Activated naive CD4-positive, alpha-beta T cell treated with anti-CD3 and anti-CD28 coated beads, Interleukin-2, amount 50 U/mL, for 16 hours (primary cell): ENCODE data around the gene PPP1R13B.

Experiments
- DNase-seq: peaks from one replicate; pipeline ENCODE4 v3.0.0-alpha.2; 2020

Gene PPP1R13B

GRCh38 chr14:103880348-103881267 is 33.2 kb upstream of the PPP1R13B start:
- no peak for DNase-seq

GRCh38 chr14:103879570-103880347 is 32.4 kb upstream of the PPP1R13B start:
- DNase-seq, result no peak

- DNase-seq, result no peak
Observed at GRCh38 chr14:103879118-103879569, 31.8 kb upstream of the PPP1R13B start.

GRCh38 chr14:103878180-103878579 is 30.8 kb upstream of the PPP1R13B start:
- DNase-seq, result no peak

GRCh38 chr14:103875010-103875409 is 27.6 kb upstream of the PPP1R13B start:
- no peak for DNase-seq

- no peak for DNase-seq
Observed at GRCh38 chr14:103872481-103873113, 25.2 kb upstream of the PPP1R13B start.

- DNase-seq, result peak; percentile 73
Observed at GRCh38 chr14:103871596-103872480, 24.5 kb upstream of the PPP1R13B start.

- no peak for DNase-seq
Observed at GRCh38 chr14:103870891-103871595, 23.7 kb upstream of the PPP1R13B start.

GRCh38 chr14:103870144-103870876 is 22.9 kb upstream of the PPP1R13B start:
- DNase-seq, result no peak

GRCh38 chr14:103869406-103870143 is 22.2 kb upstream of the PPP1R13B start:
- no peak for DNase-seq

- DNase-seq, result no peak
Observed at GRCh38 chr14:103868242-103868897, 21.0 kb upstream of the PPP1R13B start.

- DNase-seq, result no peak
Observed at GRCh38 chr14:103867523-103867953, 20.2 kb upstream of the PPP1R13B start.

GRCh38 chr14:103867020-103867419 is 19.6 kb upstream of the PPP1R13B start:
- DNase-seq, result no peak

GRCh38 chr14:103863245-103863644 is 15.9 kb upstream of the PPP1R13B start:
- DNase-seq, result no peak

GRCh38 chr14:103862393-103862782 is 15.0 kb upstream of the PPP1R13B start:
- no peak for DNase-seq

- DNase-seq, result no peak
Observed at GRCh38 chr14:103861413-103862392, 14.3 kb upstream of the PPP1R13B start.

- DNase-seq, result no peak
Observed at GRCh38 chr14:103859416-103860202, 12.2 kb upstream of the PPP1R13B start.
